ENCODE measurements around the gene TCOF1.

TCOF1 gene

DNA sequence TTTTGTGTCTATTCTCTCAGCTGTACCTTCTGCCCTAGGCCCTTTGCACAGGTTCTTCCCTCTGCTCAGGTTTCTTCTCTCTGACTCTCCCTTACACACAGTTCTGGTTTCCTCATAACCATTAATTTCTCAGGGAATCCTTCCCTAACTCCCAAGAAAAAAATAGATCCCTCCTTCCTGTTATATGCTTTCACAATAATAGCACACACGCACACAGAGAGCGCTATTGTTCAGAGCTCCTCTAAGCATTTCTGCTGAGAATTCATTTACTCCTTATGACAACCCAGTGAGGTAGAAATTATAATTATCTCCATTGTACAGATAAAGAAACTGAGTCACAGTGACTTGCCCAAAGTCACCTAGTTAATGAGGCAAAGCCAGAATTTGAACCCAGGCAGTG is 1.7 kb upstream of the TCOF1 start:
- TF ChIP-seq, protein P1, sequence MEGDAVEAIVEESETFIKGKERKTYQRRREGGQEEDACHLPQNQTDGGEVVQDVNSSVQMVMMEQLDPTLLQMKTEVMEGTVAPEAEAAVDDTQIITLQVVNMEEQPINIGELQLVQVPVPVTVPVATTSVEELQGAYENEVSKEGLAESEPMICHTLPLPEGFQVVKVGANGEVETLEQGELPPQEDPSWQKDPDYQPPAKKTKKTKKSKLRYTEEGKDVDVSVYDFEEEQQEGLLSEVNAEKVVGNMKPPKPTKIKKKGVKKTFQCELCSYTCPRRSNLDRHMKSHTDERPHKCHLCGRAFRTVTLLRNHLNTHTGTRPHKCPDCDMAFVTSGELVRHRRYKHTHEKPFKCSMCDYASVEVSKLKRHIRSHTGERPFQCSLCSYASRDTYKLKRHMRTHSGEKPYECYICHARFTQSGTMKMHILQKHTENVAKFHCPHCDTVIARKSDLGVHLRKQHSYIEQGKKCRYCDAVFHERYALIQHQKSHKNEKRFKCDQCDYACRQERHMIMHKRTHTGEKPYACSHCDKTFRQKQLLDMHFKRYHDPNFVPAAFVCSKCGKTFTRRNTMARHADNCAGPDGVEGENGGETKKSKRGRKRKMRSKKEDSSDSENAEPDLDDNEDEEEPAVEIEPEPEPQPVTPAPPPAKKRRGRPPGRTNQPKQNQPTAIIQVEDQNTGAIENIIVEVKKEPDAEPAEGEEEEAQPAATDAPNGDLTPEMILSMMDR (IDR thresholded peaks at IDR 0.05) = no peak

DNA sequence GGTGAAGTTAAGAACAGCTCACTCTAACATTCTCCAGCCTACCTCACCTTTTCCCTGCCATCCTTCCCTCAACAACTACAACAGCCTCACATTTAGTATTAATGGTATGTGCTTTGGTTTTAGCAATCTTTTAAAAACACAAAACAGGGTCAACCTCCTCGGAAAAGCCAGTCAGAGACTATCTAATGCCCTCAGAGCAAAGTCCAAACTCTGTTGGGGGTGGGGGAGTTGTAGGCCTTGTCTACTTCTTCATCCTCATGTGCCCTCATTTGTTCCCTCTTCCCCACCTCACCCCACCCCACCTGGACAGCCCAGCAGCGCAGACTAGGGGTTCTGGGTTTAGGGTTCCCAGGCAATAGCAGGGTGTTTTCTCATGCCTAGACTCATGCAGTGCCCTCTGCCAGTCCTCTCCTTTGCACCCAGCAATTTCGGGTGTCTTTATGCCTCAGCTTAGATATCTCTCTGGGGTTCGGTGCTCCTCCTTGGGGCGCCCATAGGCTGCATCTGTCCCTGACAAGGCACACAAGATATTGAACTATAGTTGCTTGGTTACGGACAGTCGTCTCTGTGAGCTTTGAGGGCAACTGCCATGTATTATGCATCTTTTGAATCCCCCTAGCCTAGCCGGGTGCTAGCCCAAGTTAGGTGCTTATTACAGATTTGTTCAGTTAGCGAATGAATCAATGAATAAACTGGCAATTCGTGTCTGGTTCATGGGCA is 762 bp upstream of the TCOF1 start:
- TF ChIP-seq, protein P1 (IDR thresholded peaks at IDR 0.05) = no peak

DNA sequence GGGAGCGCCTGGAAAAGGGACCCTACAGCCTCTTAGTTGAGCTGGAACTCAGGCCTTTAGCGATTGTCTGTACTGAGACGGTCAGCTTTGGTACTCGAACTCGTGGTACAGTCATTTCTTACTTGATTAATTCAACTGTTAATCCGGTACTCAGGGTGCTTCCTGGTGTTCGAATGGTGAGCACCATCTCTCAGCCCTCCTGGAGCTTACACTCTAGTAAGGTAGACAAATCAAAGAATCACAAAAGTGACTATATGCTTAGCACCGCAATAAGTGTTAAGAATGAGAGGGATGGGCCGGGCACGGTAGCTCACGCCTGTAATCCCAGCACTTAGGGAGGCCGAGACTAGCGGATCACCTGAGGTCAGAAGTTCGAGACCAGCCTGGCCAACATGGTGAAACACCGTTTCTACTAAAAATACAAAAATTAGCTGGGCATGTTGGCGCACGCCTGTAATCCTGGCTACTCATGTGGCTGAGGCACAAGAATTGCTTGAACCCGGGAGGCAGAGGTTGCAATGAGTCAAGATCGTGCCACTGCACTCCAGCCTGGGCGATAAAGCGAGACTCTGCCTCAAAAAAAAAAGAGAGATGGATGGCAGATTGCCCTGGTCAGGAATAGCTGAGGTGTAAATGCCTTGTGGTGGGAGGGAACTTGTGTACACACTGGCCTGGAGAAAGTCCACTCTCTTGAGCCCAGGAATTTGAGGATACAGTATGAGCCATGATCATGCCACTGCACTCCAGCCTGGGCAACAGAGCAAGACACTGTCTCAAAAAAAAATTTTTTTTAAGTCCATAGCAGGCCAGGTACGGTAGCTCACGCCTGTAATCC is 981 bp downstream of the TCOF1 start:
- TF ChIP-seq, protein P1 (IDR thresholded peaks at IDR 0.05) = no peak

DNA sequence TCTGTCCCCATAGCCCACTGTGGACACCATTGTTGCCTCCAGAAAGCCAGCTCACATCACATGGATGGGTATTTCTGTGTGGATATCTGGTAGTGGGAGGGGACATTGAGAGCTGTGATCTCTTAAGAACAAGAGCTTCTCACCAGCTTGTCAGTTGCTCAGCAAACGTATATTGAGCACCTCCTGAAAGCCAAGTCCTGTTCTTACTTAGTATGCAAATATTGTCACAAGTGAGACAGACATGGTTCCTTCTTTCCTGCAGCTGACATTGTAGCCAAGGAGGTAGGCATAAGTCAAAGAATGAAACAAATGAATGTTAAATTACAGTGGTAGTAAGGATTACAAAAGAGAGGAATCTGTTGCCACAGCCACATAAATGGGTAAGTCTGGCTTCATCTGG is 3.8 kb downstream of the TCOF1 start:
- TF ChIP-seq, protein P1 (IDR thresholded peaks at IDR 0.05) = no peak

DNA sequence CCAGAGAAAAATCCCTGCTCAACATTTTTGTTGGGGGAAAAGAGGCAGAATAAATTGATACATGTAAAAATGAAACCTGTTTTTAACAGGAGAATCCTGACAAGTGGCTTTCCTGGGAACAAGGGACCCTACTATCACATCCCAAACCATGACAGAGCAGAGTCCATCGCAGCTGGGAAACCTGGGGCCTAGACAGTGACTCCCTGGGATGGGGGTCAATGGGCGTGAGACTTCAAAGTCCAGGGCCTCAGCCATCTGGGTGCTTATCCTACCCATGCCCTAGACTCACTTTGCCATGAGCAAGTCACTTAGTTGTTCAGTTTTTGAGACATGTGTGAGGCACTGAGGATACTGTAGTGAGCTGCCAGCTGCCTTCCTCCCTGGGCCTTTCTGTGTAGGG is 5.7 kb downstream of the TCOF1 start:
- TF ChIP-seq, protein P1 (IDR thresholded peaks at IDR 0.05) = no peak

DNA sequence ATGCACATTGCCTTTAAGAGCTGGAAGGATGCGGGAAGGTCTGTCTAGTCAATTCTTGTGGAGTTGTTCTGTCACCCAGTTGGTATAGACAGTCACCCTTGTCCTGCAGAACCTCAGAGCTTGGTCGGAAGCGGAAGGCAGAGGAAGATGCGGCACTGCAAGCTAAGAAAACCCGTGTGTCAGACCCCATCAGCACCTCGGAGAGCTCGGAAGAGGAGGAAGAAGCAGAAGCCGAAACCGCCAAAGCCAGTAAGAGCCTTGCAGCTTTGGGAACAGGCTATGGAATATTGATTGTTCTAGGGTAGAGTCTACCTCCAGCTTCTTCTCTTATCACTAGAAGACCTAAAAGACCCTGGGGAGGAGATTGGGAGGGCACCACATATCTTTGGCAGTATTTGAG is 6.5 kb downstream of the TCOF1 start:
- TF ChIP-seq, protein P1 (IDR thresholded peaks at IDR 0.05) = no peak

DNA sequence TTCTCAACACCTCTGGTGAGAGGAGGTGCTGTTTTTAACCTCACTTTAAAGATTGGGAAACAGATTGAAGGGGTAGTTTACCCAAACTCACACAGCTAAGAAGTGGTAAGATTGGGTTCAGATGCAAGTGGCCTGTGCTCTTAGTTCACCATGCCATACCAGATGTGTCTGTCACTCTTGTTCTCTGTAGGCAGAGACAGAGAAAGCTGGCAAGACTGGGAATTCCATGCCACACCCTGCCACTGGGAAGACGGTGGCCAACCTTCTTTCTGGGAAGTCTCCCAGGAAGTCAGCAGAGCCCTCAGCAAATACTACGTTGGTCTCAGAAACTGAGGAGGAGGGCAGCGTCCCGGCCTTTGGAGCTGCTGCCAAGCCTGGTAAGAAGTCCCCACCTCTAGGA is 11.0 kb downstream of the TCOF1 start:
- TF ChIP-seq, protein P1 (IDR thresholded peaks at IDR 0.05) = no peak
